Activated T-helper 2 cell treated with anti-CD3 and anti-CD28 coated beads, Interferon-gamma antibody, Interleukin-2, Interleukin-4, amounts not matched to agents 10 μg/mL and 5 μg/mL and 100 μg/mL, durations not matched to agents 14 hours and 24 hours and 36 hours (primary cell): ENCODE results near the gene RASSF4. TPM values are rescaled to one million over a fixed set of nuclear protein-coding genes. Genes with fewer than 3 reads are reported as not detected.

Experiments
- DNase-seq: peaks from one replicate; pipeline ENCODE4 v3.0.0; 2021; ENCODE audit warnings: low spot score
- H3K27ac Mint-ChIP-seq: one replicate; pipeline ENCODE4 v1.8.0; 2021; ENCODE audit warnings: mixed read lengths
- H3K27me3 Mint-ChIP-seq: one replicate; pipeline ENCODE4 v1.8.0; 2021; ENCODE audit warnings: low read depth, mixed read lengths
- H3K36me3 Mint-ChIP-seq: one replicate; pipeline ENCODE4 v1.8.0; 2021; ENCODE audit warnings: low read depth, mixed read lengths
- H3K4me1 Mint-ChIP-seq: one replicate; pipeline ENCODE4 v1.8.0; 2021; ENCODE audit warnings: low read depth, mixed read lengths
- H3K4me3 Mint-ChIP-seq: one replicate; pipeline ENCODE4 v1.8.0; 2021; ENCODE audit warnings: low read depth, mild to moderate bottlenecking, moderate library complexity, mixed read lengths
- H3K9me3 Mint-ChIP-seq: one replicate; pipeline ENCODE4 v1.8.0; 2021; ENCODE audit warnings: mixed read lengths
- intact Hi-C: fragments of 100-400 bp; cut with micrococcal nuclease; formaldehyde crosslinking; loops from one replicate; pipeline ENCODE4 v1.15.1; 2023
- total RNA-seq: library from RNA; stranded (reverse); gene quantifications from 2 replicates; pipeline ENCODE4 v1.2.3, GENCODE V29; 2022

The RASSF4 gene
- total RNA-seq, 1 donor from 2014 or later, result 0.66 TPM

DNA sequence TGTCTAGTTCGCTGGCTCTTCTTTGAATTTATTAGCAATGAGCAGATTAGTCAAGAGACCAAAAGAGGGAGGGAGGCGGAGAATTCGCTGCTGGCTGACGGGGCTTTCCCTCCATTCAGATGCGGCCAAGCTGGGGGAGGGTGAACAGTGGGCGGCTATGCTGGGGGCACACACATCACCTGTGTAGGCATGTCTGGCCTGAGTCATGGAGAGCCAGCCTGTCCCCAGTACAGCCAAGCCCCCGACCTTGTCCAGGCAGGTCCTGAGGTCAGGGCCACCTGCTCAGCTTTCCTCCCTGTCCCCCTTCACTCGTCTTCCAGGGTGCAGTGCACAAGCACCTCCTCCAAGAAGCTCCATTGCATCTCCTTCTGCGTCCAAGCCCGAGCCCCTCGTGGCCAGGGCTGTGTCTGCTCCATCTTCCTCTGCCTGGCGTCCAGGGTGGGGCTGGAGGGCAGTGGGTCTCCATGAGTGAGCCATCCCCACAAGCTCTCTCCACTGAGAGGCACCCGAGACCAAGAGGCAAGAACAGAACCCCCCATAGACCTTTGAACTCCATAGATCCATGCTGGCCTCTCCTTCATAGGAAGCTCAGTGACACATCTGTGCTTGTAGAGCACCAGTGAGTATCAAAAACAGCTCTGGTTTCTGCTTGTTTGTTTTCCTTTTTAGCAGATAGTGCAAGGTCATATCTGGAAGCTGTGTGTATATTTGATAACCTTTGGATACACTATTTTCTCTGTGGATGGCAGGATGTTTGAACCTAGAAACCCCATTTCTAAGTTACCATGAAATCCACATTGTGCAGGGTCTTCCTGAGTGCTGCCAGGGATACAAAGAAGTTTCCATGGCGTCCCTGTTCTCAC lies 20.9 kb downstream of the RASSF4 start:
- intact Hi-C loops, result no loop called here
- Mint-ChIP-seq H3K4me1 (peaks cover 24% of the 10 kb centered on the region), H3K36me3 (no peaks in the 10 kb centered on the region), H3K27me3 (peaks cover under 1% of the 10 kb centered on the region), H3K4me3 (no peak overlapping the region), H3K27ac (no peak overlapping the region), H3K9me3 (no peaks in the 10 kb centered on the region)
- no peak for DNase-seq

DNA sequence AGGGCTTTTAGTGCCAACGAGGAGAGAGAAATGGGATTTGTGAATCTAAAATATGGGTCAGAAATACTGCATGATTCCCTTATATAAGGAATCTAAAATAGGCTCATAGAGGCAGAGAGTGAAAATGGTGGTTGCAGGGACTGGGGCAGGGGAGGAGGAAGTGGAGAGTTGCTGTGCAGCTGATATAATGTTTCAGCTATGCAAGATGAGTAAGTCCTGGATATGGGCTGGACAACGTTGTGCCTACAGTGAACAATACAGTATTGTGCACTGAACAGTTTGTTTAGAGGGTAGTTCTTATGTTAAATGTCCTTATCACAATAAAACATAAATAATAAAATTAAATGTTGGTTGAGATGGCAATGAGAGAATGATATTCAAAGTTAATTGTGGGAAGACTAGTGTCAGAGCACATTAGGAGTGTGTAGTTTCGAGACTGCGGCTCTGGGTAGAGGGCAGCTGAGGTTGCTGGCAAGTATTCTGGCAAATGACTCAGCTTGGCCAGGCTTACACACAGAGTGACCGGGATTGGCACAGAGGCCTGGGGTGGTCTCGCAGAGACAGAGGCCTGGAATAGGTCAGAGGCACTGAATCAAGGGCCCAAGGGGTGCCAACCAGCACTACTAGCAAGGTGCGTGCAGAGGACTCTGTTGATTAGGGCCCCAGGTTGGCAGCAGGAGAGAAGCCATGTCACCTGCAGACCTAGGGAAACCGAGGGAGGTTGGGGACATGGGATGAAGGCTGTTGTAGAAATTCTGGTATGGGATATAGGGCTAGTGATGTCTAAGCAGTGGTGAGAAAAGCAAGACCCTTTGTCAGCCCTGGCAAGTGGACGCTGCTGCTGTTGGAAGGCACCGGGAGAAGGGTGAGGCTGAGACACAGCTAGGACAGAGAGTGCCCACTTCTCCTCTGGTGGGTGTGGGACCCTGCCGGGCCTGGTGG lies 21.8 kb downstream of the RASSF4 start:
- H3K4me1 Mint-ChIP-seq, result peaks cover 24% of the 10 kb centered on the region
- peaks cover 3% of the 10 kb centered on the region for H3K27me3 Mint-ChIP-seq
- H3K9me3 Mint-ChIP-seq, result no peaks in the 10 kb centered on the region
- intact Hi-C loops, result no loop called here
- H3K4me3 Mint-ChIP-seq, result no peak overlapping the region
- no peak for DNase-seq
- no peaks in the 10 kb centered on the region for H3K36me3 Mint-ChIP-seq
- H3K27ac Mint-ChIP-seq, result no peak overlapping the region

DNA sequence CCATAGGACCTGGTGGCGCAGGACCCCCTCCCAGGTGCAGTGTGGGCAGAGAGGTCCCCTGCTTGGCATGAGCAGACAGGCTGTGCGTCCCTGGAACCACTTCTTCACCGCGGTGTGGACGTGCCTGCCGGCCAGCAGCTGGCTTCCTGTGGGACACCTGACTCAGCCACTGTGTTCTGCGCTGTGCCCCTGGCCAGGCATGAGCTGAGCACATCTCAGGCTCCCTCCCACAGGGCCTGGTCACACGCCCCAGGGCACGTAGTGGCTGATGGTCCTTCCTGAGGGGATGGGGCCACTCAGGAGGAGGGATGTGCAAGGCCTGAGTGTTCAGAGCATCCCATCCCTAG lies 22.5 kb downstream of the RASSF4 start:
- intact Hi-C loops, result no loop called here
- Mint-ChIP-seq H3K4me3 (no peak overlapping the region), H3K27ac (no peak overlapping the region), H3K9me3 (no peaks in the 10 kb centered on the region), H3K27me3 (peaks cover 3% of the 10 kb centered on the region), H3K36me3 (no peaks in the 10 kb centered on the region), H3K4me1 (peaks cover 24% of the 10 kb centered on the region)
- no peak for DNase-seq

DNA sequence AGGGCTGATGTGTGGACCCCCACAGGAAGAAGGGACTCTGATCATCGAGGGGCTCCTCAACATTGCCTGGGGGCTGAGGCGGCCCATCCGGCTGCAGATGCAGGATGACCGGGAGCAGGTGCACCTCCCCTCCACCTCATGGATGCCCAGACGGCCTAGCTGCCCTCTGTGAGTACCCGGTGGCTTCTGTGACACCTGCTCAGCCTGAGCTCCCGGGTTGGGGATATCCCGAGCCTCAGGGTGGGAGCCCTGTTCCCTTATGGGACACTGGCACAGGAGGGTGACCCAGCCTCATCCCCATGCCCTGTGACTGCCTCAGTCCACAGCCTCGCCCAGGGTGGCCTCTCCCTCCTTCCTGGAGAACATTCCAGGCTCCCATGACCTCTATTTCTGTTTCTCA lies 22.9 kb downstream of the RASSF4 start:
- Mint-ChIP-seq H3K9me3 (no peaks in the 10 kb centered on the region), H3K4me1 (peaks cover 23% of the 10 kb centered on the region), H3K27ac (no peak overlapping the region)

DNA sequence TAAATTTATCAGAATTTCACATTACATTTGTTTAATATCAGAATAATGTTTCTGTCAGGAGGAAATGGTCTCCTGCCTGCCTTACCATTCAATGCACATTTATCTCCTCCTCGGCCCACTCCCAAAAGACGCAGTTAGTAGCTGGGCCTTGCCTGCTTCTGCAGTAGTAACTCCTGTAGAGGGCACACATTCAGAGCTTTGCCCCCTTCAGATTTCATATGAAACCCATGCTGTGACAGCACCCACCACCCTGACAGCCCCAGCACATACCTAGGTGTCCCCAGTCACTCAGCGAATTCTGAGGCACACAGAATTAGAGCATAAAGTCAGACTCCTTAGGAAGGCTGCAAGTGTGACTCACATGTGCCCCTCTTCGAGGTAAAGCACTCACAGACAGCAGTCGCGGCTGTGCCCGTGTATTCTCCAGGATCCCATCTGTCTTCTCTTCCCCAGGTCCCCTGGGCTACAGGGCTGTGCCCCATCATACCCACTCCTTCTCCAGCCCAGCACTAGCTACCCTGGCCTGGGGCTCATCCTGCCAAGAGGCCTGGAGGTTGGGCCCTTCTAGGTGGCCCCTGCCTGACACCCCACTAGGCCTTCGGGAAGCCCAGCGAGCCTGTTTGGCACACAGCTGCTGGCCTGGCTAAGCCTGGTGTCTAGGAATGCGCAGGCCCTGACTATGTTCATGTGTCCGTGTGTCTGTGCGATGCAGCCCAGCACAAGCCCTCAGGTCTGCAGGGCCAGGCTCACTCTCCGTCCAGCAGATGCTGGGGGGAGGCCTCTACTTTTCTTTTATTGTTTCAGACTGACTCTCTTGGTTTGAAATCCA lies 23.7 kb downstream of the RASSF4 start:
- intact Hi-C loops, result no loop called here
- Mint-ChIP-seq H3K4me3 (no peak overlapping the region), H3K27me3 (peaks cover 7% of the 10 kb centered on the region), H3K27ac (no peak overlapping the region), H3K4me1 (peaks cover 20% of the 10 kb centered on the region), H3K36me3 (no peaks in the 10 kb centered on the region), H3K9me3 (no peaks in the 10 kb centered on the region)
- no peak for DNase-seq

More for the DNA sequence above, 22.9 kb downstream of the RASSF4 start:
- Mint-ChIP-seq H3K36me3 (no peaks in the 10 kb centered on the region), H3K27me3 (peaks cover 3% of the 10 kb centered on the region), H3K4me3 (no peak overlapping the region)
- no peak for DNase-seq
- intact Hi-C loops, result no loop called here

DNA sequence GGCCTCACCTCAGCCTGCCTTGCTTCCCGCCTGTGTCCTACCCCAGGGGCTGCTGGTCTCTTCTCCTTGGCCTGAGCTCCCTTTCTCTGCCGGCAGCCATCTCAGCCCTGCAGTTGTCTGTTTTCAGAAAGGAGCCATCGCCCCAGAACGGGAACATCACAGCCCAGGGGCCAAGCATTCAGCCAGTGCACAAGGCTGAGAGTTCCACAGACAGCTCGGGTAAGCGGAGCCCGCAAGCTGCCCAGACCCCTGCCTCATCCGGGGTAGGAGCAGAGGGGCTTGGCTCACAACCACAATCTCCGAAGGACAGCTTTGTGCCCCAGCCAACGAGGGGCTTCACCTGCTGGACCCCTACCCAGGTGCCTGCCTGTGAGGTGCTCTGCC lies 24.3 kb downstream of the RASSF4 start:
- Mint-ChIP-seq H3K36me3 (no peaks in the 10 kb centered on the region), H3K4me3 (no peak overlapping the region), H3K27me3 (peaks cover 9% of the 10 kb centered on the region), H3K27ac (no peak overlapping the region), H3K4me1 (peaks cover 15% of the 10 kb centered on the region), H3K9me3 (no peaks in the 10 kb centered on the region)
- DNase-seq, result no peak
- intact Hi-C loops, result no loop called here

DNA sequence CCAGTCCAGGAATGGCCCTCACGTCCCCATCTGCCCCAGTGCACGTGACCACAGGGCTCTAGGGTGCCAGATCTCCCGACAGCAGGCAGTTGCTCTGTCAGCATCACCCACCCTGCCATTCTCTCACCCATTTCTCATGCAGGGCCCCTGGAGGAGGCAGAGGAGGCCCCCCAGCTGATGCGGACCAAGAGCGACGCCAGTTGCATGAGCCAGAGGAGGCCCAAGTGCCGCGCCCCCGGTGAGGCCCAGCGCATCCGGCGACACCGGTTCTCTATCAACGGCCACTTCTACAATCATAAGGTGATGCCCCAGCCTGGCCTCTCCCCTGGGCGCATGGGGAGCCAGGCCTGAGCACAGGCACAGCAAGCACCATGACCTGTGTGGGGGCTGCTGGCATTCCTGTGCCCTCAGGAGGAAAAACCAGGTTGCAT lies 25.1 kb downstream of the RASSF4 start:
- H3K4me1 Mint-ChIP-seq, result peaks cover 15% of the 10 kb centered on the region
- H3K27me3 Mint-ChIP-seq, result peaks cover 12% of the 10 kb centered on the region
- H3K4me3 Mint-ChIP-seq, result no peak overlapping the region
- no peak for DNase-seq
- H3K9me3 Mint-ChIP-seq, result no peaks in the 10 kb centered on the region
- intact Hi-C loops, result no loop called here
- no peak overlapping the region for H3K27ac Mint-ChIP-seq
- no peaks in the 10 kb centered on the region for H3K36me3 Mint-ChIP-seq

DNA sequence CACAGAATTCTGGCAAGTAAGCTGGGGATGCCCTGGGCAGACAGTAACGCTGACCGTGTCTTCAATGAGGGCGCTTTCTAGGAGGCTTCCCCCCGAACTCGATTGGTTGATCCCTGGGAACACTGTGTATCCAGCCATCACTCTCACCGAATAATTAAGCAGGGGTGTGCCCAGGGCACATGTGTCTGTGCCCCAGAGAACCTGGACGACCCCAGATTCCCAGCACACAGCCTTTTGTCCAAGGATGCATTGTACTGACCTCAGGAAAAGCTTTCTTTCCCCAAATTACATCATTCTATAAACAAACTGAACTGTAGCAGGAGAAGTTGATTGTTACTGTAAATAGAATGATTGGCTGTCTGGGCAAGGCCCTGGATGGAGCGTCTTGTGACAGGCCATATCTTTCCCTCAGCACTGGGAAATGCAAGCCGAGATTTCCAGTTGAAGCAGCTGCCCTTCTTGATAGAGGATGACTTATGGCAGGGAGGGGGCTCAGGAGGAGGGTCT lies 25.6 kb downstream of the RASSF4 start:
- H3K36me3 Mint-ChIP-seq, result no peaks in the 10 kb centered on the region
- H3K4me1 Mint-ChIP-seq, result peaks cover 15% of the 10 kb centered on the region
- intact Hi-C loops, result no loop called here
- DNase-seq, result no peak
- H3K27ac Mint-ChIP-seq, result no peak overlapping the region
- H3K9me3 Mint-ChIP-seq, result no peaks in the 10 kb centered on the region
- H3K4me3 Mint-ChIP-seq, result no peak overlapping the region
- H3K27me3 Mint-ChIP-seq, result peaks cover 16% of the 10 kb centered on the region

DNA sequence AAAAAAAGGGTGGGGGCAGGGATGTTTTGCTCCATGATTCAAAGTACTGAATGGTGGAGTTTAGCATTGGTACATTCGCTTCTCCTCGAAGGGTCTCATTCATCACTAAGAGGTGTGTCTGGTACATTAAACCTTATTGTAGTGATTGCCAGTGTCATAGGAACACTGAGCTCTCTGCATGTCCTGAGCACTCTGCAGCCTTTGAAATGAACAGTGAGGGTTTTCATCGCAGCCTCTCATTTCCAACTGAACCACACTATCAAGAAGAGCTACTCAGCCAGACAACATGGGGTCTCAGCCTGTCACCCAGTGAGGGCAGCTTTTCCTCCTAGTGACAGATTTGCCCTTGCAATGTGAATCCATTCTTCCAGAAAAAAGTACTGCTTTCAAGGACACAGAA lies 26.6 kb downstream of the RASSF4 start:
- DNase-seq, result no peak
- H3K27me3 Mint-ChIP-seq, result peaks cover 19% of the 10 kb centered on the region

DNA sequence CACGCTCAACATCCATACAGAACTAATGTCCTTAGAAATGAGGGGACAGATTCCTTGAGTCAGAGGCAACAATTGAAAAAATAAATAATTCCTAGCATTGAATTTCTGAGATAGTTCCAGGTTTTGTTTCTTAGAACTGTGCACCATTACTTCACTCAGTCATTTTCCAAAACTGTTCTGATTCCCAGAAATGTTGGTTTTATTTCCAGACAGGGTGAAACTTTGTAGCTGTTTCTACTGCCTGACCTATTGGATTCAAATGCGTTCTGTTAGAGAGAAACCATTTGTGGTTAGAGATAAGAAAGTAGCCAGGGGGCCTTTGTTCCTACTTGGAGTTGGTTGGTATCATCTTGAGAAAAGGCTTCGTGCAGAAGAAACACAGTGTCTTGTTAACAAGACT lies 27.1 kb downstream of the RASSF4 start:
- intact Hi-C loops, result no loop called here
- DNase-seq, result no peak
- peaks cover 19% of the 10 kb centered on the region for H3K27me3 Mint-ChIP-seq
- H3K27ac Mint-ChIP-seq, result no peak overlapping the region
- no peaks in the 10 kb centered on the region for H3K9me3 Mint-ChIP-seq
- H3K4me3 Mint-ChIP-seq, result no peak overlapping the region
- no peaks in the 10 kb centered on the region for H3K36me3 Mint-ChIP-seq
- peaks cover 3% of the 10 kb centered on the region for H3K4me1 Mint-ChIP-seq

More for the DNA sequence above, 26.6 kb downstream of the RASSF4 start:
- Mint-ChIP-seq H3K27ac (no peak overlapping the region), H3K9me3 (no peaks in the 10 kb centered on the region), H3K4me3 (no peak overlapping the region), H3K4me1 (peaks cover 8% of the 10 kb centered on the region), H3K36me3 (no peaks in the 10 kb centered on the region)
- intact Hi-C loops, result no loop called here

DNA sequence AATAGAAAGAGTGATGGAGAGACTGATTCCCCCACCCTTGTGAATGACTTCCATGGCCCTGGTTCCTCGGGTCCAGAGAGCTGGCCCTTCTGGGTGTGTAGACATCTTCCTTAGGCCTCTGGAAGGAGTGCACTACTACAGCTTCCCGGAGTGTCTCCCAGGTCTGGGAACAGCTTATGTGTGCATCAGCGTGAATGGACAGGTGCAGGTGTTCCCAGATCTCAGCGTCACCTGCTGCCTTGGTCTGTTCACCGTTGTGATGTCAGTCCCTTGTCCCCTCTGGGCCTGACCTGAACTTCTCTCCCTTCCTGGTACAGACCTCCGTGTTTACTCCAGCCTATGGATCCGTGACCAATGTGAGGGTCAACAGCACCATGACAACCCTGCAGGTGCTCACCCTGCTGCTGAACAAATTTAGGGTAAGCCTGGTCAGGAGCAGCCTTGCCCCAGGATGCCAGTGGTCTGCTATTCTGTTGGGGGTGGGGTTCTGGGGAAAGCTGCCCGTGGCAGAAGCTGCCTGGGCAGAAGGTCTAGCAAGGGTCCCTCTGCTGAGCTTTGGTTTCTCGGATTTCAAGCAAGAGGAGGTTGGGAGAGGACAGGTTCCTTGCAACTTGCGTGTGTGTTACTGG lies 29.5 kb downstream of the RASSF4 start:
- Mint-ChIP-seq H3K27me3 (peaks cover 19% of the 10 kb centered on the region), H3K4me3 (no peak overlapping the region), H3K36me3 (no peaks in the 10 kb centered on the region), H3K4me1 (peaks cover 2% of the 10 kb centered on the region), H3K9me3 (no peaks in the 10 kb centered on the region), H3K27ac (no peak overlapping the region)
- intact Hi-C loops, result no loop called here
- DNase-seq, result no peak
